ENCODE results near the gene CIAO3. TPM values are rescaled to one million over a fixed set of nuclear protein-coding genes. Genes with fewer than 3 reads are reported as not detected.

CIAO3 gene
- total RNA-seq, 4 donors from 2014 or later = 39.8 to 53.2 (median 45.6) TPM

- DNase-seq (ENCODE audit: low spot score in 2 of 2) = no peak
- H3K4me3 ChIP-seq = no peak overlapping the region
- WGBS, 2 donors = 82 to 85% methylated on average over 34 to 36 of the region's 36 CpGs
- no peaks in the 10 kb centered on the region for H3K9me3 ChIP-seq
- H3K36me3 ChIP-seq = peaks cover 0 to 49% (median 15%) of the 10 kb centered on the region in 3 donors
- H3K4me1 ChIP-seq = peaks cover 0 to 65% (median 41%) of the 10 kb centered on the region in 4 donors
- no peak overlapping the region for H3K27ac ChIP-seq
- H3K27me3 ChIP-seq = no peaks in the 10 kb centered on the region
- TF ChIP-seq CTCF (IDR thresholded peaks at IDR 0.05) (no peak), EP300 (IDR thresholded peaks at IDR 0.05) (no peak), POLR2A (IDR thresholded peaks at IDR 0.05) (no peak)
These were observed 58.1 kb downstream of the CIAO3 start for GRCh38 chr16:682493-683395.

- WGBS, 2 donors = 78 to 83% methylated on average over 7 to 28 of the region's 28 CpGs
- Histone ChIP-seq H3K4me1 (peaks cover 0 to 65% (median 41%) of the 10 kb centered on the region in 4 donors), H3K27me3 (no peaks in the 10 kb centered on the region), H3K27ac (no peak overlapping the region), H3K4me3 (no peak overlapping the region), H3K9me3 (no peaks in the 10 kb centered on the region), H3K36me3 (peaks cover 0 to 40% (median 15%) of the 10 kb centered on the region in 3 donors)
- DNase-seq (ENCODE audit: low spot score in 2 of 2) = no peak
- no peak for TF ChIP-seq POLR2A (IDR thresholded peaks at IDR 0.05)
- TF ChIP-seq CTCF (IDR thresholded peaks at IDR 0.05) = no peak
These were observed 58.9 kb downstream of the CIAO3 start for GRCh38 chr16:681746-682427.

GRCh38 chr16:680967-681745 is 59.6 kb downstream of the CIAO3 start:
- peaks cover 0 to 33% (median 15%) of the 10 kb centered on the region in 3 donors for H3K36me3 ChIP-seq
- 48 to 62% methylated on average over 32 to 34 of the region's 44 CpGs for WGBS, 2 donors
- H3K27ac ChIP-seq = peak overlapping the region; percentile 85 to 97 (median 94)
- H3K9me3 ChIP-seq = no peaks in the 10 kb centered on the region
- H3K27me3 ChIP-seq = no peaks in the 10 kb centered on the region
- peaks cover 0 to 62% (median 42%) of the 10 kb centered on the region in 4 donors for H3K4me1 ChIP-seq
- DNase-seq (ENCODE audit: low spot score in 2 of 2) = no peak
- peak overlapping the region; percentile 69 to 91 (median 85) for H3K4me3 ChIP-seq
- no peak for TF ChIP-seq CTCF (IDR thresholded peaks at IDR 0.05)
- TF ChIP-seq POLR2A (IDR thresholded peaks at IDR 0.05) = no peak
- no peak for TF ChIP-seq EP300 (IDR thresholded peaks at IDR 0.05)

- WGBS, 2 donors = 0 to 1% methylated on average over 11 to 17 of the region's 38 CpGs
- Histone ChIP-seq H3K27ac (peak overlapping the region; percentile 85 to 97 (median 94)), H3K27me3 (no peaks in the 10 kb centered on the region), H3K4me1 (peaks cover 0 to 62% (median 45%) of the 10 kb centered on the region in 4 donors), H3K36me3 (peaks cover 0 to 27% (median 15%) of the 10 kb centered on the region in 3 donors), H3K9me3 (no peaks in the 10 kb centered on the region), H3K4me3 (peak overlapping the region; percentile 69 to 91 (median 85))
- TF ChIP-seq POLR2A (IDR thresholded peaks at IDR 0.05) = no peak
- no peak for DNase-seq (ENCODE audit: low spot score in 2 of 2)
These were observed 60.2 kb downstream of the CIAO3 start for GRCh38 chr16:680625-680945.

- Histone ChIP-seq H3K36me3 (peaks cover 0 to 22% (median 15%) of the 10 kb centered on the region in 3 donors), H3K27ac (peak within 1 kb of the TSS; percentile 85 to 97 (median 94)), H3K9me3 (no peaks in the 10 kb centered on the region), H3K27me3 (no peaks in the 10 kb centered on the region), H3K4me1 (peaks cover 0 to 61% (median 46%) of the 10 kb centered on the region in 4 donors), H3K4me3 (peak within 1 kb of the TSS; percentile 69 to 91 (median 85))
- TF ChIP-seq EP300 (IDR thresholded peaks at IDR 0.05) (peak in 1 of 2 donors; percentile 60), CTCF (IDR thresholded peaks at IDR 0.05) (peak in 1 of 5 experiments; percentile 29), POLR2A (IDR thresholded peaks at IDR 0.05) (peak; percentile 59 to 88)
- 0 to 1% methylated on average over 32 to 44 of the region's 91 CpGs for WGBS, 2 donors
- peak; percentile 74 to 81 for DNase-seq (ENCODE audit: low spot score in 2 of 2)
These were observed 60.8 kb downstream of the CIAO3 start, which contains the start of gene STUB1 for GRCh38 chr16:679814-680624. STUB1 (plus strand) TSS chr16:680410; CDS start chr16:680526, 116 bp downstream.
